Measurements from ENCODE around the gene TBC1D8. TPM values are rescaled to one million over a fixed set of nuclear protein-coding genes. Genes with fewer than 3 reads are reported as not detected.

The TBC1D8 gene
- polyA plus RNA-seq, 3 donors = 16.1 to 78.0 (median 22.4) TPM

GRCh38 chr2:101007415-101008345, 143.5 kb downstream of the TBC1D8 start:
- Histone ChIP-seq H3K27ac (ENCODE audit: low read depth in 1 of 2, low read length in 2 of 2) (no peak overlapping the region), H3K4me1 (ENCODE audit: control insufficient read depth in 1 of 2, insufficient read depth in 2 of 2, low read length in 2 of 2) (peaks cover 12 to 19% of the 10 kb centered on the region in 2 donors), H3K79me2 (ENCODE audit: insufficient read depth, low read length) (peaks cover 49% of the 10 kb centered on the region), H3K36me3 (replicated peaks in 1 of 2; ENCODE audit: control insufficient read depth in 1 of 2, insufficient read depth in 2 of 2, low read length in 2 of 2) (peaks cover 74 to 91% of the 10 kb centered on the region in 2 donors), H4K20me1 (ENCODE audit: insufficient read depth, low read length) (peaks cover 98% of the 10 kb centered on the region), H3K27me3 (ENCODE audit: control insufficient read depth in 2 of 2, insufficient read depth in 2 of 2, low read length in 2 of 2) (no peaks in the 10 kb centered on the region), H3K4me2 (replicated peaks; ENCODE audit: extremely low read depth, low read length, poor library complexity, severe bottlenecking) (no peak overlapping the region), H3K9ac (ENCODE audit: insufficient read depth, low read length, poor library complexity, severe bottlenecking) (no peak overlapping the region), H2AFZ (ENCODE audit: insufficient read depth, low read depth, low read length, poor library complexity, severe bottlenecking) (no peak overlapping the region), H3K9me3 (replicated peaks in 1 of 2; ENCODE audit: control insufficient read depth in 1 of 2, insufficient read depth in 1 of 2, low read length in 2 of 2) (no peaks in the 10 kb centered on the region), H3K4me3 (replicated peaks in 1 of 3; ENCODE audit: low read depth in 2 of 3, low read length in 3 of 3) (no peak overlapping the region)
- intact Hi-C loops (cut with micrococcal nuclease) = no loop called here
- Mint-ChIP-seq H3K27me3 (ENCODE audit: low read depth in 3 of 3) (peaks cover 0 to 2% (median 0%) of the 10 kb centered on the region in 3 donors), H3K9me3 (peaks cover 0 to 1% (median 0%) of the 10 kb centered on the region in 7 donors), H3K4me1 (peaks cover 29% of the 10 kb centered on the region), H3K36me3 (peaks cover 69 to 83% of the 10 kb centered on the region in 2 donors), H3K27ac (peak overlapping the region in 2 of 7 donors; percentile 15 to 42), H3K4me3 (no peak overlapping the region)
- DNase-seq = no peak
- TF ChIP-seq, protein P1, sequence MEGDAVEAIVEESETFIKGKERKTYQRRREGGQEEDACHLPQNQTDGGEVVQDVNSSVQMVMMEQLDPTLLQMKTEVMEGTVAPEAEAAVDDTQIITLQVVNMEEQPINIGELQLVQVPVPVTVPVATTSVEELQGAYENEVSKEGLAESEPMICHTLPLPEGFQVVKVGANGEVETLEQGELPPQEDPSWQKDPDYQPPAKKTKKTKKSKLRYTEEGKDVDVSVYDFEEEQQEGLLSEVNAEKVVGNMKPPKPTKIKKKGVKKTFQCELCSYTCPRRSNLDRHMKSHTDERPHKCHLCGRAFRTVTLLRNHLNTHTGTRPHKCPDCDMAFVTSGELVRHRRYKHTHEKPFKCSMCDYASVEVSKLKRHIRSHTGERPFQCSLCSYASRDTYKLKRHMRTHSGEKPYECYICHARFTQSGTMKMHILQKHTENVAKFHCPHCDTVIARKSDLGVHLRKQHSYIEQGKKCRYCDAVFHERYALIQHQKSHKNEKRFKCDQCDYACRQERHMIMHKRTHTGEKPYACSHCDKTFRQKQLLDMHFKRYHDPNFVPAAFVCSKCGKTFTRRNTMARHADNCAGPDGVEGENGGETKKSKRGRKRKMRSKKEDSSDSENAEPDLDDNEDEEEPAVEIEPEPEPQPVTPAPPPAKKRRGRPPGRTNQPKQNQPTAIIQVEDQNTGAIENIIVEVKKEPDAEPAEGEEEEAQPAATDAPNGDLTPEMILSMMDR (IDR thresholded peaks at IDR 0.05) = no peak
- WGBS (ENCODE audit: insufficient coverage) = 97% methylated on average over 6 of the region's 11 CpGs

GRCh38 chr2:101006065-101006715, 145.0 kb downstream of the TBC1D8 start:
- H2AFZ ChIP-seq (ENCODE audit: insufficient read depth, low read depth, low read length, poor library complexity, severe bottlenecking) = no peak overlapping the region
- peaks cover 0 to 3% (median 0%) of the 10 kb centered on the region in 3 donors for H3K27me3 Mint-ChIP-seq (ENCODE audit: low read depth in 3 of 3)
- TF ChIP-seq, protein P1 (IDR thresholded peaks at IDR 0.05) = no peak
- H3K27me3 ChIP-seq (ENCODE audit: control insufficient read depth in 2 of 2, insufficient read depth in 2 of 2, low read length in 2 of 2) = no peaks in the 10 kb centered on the region
- no peak for DNase-seq
- no peak overlapping the region for H3K27ac Mint-ChIP-seq
- H3K4me3 Mint-ChIP-seq = no peak overlapping the region
- no peak overlapping the region for H3K9ac ChIP-seq (ENCODE audit: insufficient read depth, low read length, poor library complexity, severe bottlenecking)
- H3K27ac ChIP-seq (ENCODE audit: low read depth in 1 of 2, low read length in 2 of 2) = peak overlapping the region in 1 of 2 donors; percentile 29
- peaks cover 66 to 80% of the 10 kb centered on the region in 2 donors for H3K36me3 ChIP-seq (replicated peaks in 1 of 2; ENCODE audit: control insufficient read depth in 1 of 2, insufficient read depth in 2 of 2, low read length in 2 of 2)
- WGBS (ENCODE audit: insufficient coverage) = no CpG with 5 or more reads among the region's 4 CpGs
- peaks cover 0 to 2% (median 0%) of the 10 kb centered on the region in 7 donors for H3K9me3 Mint-ChIP-seq
- no peak overlapping the region for H3K4me3 ChIP-seq (replicated peaks in 1 of 3; ENCODE audit: low read depth in 2 of 3, low read length in 3 of 3)
- H3K4me1 Mint-ChIP-seq = peaks cover 36% of the 10 kb centered on the region
- H3K36me3 Mint-ChIP-seq = peaks cover 64 to 73% of the 10 kb centered on the region in 2 donors
- peaks cover 56% of the 10 kb centered on the region for H3K79me2 ChIP-seq (ENCODE audit: insufficient read depth, low read length)
- peaks cover 85% of the 10 kb centered on the region for H4K20me1 ChIP-seq (ENCODE audit: insufficient read depth, low read length)
- intact Hi-C loops (cut with micrococcal nuclease) = no loop called here
- no peak overlapping the region for H3K4me2 ChIP-seq (replicated peaks; ENCODE audit: extremely low read depth, low read length, poor library complexity, severe bottlenecking)
- peaks cover 18 to 28% of the 10 kb centered on the region in 2 donors for H3K4me1 ChIP-seq (ENCODE audit: control insufficient read depth in 1 of 2, insufficient read depth in 2 of 2, low read length in 2 of 2)
- H3K9me3 ChIP-seq (replicated peaks in 1 of 2; ENCODE audit: control insufficient read depth in 1 of 2, insufficient read depth in 1 of 2, low read length in 2 of 2) = no peaks in the 10 kb centered on the region

Data from CD14-positive monocyte (primary cell).